Hepatic stellate cell (primary cell): Measurements from ENCODE around the gene PDCD10.

Experiments used
- DNase-seq: peaks from one replicate; pipeline ENCODE4 v3.0.0; 2011; ENCODE audit warnings: low spot score

PDCD10 gene

DNA sequence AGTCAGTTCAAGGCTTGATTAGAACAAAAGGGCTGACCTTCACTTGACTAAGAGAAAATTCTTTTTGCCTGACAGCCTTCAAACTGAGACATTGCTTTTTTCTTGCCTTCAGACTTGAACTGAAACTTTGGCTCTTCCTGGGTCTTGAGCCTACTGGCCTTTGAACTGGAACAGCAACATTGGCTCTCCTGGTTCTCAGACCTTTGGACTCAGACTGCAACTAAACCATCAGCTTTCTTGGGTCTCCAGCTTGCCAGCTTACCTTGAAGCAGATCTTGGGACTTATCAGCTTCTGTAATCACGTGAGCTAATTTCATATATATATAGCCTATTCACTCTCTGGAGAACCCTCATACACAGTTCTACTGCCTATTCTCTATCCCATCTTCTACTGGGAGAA is 61.5 kb downstream of the PDCD10 start:
- DNase-seq: no peak

DNA sequence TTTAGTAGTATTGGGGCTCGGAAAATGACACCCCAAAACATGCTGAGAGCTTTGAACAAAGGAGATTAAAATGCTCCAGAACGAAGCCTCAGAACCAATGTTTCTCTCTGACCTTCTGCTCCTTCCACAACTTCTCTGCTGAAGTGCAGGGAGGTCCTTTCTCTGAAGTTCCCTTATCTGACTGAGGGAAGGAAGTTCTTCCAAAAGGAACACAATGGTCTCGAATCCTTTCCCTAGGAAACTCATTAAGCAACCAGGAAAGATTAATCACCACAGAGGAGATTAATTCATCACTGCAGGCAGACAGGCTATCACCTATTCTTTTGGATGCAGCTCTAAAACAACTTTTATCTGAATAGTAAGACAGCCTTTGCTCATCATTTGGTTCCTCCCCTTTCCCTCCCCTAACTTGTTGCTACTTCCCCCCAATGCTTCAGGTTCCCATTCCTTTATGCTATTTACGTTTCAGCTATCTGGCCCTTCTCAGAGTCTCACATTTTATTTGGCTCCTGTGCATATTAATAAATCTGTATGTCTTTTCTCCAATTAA is 62.7 kb downstream of the PDCD10 start:
- no peak for DNase-seq

DNA sequence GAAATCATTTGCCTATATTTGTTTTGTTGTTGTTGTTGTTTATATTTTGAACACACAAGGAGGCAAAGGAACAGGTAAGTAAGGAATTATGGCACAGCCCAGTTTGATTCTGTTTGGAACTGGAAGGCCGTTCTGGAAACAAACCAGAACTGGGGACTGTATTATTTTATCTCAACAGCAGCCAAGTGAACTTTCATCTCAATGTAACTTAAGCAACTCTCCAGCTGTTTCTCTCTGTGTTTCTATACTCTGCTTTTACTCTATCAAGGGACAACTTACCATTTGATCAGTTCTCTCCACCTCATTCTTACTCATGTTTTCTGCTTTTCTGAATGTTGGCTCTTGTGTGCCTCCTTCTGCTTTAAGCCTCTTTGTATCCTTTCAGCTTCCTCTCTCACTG is 65.0 kb downstream of the PDCD10 start:
- DNase-seq: no peak

DNA sequence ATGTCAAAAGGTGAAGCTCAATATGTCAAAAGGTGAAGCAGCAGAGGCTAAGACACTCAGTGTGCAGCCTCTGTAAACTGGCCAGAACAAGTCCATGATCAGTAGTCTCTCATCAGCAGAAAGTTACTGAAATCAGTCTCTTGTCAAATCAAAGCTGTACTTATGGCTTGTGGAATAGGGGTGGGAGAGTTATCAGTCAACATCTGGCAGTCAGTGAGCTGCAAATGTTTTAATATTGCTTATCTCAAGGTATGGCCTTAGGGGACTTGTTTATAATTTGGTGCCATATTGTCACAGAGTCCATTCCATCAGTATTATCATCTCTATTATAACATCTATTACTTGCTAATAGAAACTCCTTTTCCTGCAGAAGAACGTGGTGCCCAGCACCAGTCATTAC is 66.0 kb downstream of the PDCD10 start:
- DNase-seq: no peak

DNA sequence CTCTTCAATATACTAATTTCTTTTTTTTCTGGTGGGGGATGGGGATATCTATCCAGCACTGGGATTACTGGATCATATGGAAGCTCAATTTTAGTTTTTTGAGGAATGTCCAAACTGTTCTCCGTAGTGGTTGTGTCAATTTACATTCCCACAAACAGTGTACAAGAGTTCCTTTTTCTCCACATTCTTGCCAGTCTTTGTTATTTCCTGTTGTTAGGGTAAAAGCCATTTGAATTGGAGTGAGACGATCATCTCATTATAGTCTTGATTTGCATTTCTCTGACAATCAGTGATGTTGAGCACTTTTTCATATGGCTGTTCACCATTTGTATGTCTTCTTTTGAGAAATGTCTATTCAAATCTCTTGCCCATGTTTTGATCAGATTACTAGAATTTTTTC is 68.1 kb downstream of the PDCD10 start:
- DNase-seq: no peak

DNA sequence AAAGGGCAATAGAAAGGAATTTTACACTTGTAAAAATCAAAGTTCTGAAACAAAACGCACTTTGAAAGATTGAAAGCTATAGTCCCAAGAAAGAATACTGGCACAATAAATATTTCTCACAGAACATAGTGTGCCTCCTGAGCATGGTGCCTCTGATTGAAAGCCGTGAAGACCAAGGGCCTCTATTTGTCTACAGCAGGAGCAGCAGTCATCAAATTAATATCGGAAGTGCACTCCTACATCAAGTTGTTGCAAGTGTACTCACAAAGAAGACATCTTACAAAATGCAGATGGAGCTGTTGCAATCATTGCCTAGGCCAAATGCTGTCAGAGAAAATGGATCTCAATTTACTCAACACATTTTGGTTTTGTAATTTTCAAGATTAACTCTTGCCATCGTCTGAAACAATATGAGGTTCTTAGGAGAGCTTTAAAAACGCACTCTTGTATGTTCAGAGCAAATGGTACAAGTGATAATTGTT is 71.7 kb downstream of the PDCD10 start:
- no peak for DNase-seq

DNA sequence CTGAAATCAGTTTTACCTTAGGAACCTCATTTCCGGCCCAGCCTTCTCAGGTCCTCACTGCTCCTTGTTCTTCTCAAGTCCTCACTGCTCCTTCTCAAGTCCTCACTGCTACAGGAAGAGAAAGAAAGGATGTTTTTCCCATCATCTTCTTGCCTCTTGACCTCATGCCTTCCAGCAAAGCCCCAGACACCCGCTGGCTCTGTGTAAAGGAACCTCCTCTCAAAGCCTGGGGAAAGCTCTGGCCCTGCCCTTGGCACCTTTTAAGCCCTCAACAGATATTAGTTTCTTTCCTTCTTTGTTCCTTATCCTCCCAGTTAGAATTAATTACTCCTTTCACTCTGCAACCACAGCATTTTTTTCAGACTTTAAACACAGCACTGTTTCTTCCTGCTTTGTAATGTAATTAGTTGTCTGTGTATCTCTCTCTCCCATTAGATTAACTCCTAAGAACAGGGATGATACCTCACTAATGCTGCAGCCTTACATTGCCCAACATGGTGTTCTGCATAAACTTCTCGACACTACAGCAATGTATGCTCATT is 76.9 kb downstream of the PDCD10 start:
- no peak for DNase-seq

DNA sequence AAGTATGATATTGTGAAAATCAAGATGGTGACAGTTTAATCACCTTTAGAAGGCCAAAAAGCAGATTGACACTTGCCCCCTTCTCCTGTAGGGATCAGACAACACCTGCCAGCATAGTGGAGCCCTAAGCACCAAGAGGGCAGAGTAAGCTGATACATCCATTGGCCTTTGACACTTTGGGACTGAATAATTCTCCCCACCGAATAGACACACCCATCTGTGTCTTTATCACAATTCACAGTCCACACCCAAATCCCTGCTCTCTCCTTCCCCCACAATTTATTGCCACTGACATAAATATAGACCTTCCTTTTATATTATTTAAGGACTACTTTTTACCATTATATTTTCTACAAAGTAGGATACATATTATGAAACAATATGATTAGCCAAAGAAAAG is 77.9 kb downstream of the PDCD10 start:
- no peak for DNase-seq

DNA sequence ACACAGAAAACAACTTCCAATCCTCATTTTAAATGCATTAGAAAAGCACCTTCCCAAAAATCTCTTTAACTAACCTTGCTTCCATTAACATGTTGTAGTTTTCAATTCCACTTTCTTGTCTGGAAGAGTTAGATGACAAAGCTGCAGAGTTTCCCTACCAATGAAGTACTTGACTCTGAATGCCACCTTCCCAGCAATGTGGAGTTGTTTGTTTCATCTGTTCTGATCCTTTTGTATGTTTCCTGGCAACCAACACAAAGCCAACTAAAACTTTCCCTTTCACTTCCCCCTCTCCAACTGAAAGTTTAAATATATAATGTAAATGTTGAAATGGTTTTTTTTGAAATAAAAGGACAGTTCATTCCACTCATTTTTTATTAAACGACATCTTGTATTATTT is 80.9 kb downstream of the PDCD10 start, which contains the start of gene WDR49:
WDR49 (minus strand) TSS at position 183 of the 400 bp plus-strand sequence. CDS start 517 bp downstream, outside the sequence.
- DNase-seq: no peak

DNA sequence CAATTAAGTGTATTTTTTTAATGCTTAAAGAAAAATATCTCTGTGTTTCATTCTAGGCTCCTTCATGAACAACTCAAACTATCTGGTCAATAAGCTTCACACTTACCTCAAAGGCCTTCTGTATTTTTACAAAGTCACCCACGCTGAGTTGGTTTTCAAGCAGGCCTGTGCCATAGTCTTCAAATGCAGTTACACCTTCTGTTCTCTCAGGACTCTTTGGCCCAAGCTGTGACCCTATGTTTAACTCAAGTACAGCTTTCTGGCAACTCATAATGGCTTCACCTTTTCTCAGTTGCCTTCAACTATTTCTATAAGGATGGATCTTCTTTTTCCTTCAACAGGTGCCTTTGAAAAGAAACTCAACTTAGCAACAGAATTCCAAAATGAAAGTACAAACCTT is 81.5 kb downstream of the PDCD10 start:
- DNase-seq: no peak

DNA sequence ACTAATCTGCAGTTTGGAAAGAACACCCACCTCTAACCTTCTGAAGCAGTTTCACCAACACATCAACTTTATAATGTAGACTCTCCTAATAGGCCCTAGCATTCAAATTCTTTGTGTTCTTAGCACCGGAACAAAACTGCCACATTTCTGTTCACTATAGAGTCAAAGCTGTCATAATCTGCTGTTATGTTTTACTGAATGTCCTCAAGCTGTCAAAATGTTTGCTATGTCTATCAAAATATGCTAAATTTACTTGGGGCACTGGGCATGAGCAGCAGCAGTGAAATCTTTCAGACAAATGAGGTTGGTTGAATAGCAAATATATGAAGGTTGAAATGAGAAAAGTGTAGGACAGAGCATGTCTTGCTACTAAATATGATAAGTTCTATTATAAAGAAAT is 82.9 kb downstream of the PDCD10 start:
- no peak for DNase-seq

DNA sequence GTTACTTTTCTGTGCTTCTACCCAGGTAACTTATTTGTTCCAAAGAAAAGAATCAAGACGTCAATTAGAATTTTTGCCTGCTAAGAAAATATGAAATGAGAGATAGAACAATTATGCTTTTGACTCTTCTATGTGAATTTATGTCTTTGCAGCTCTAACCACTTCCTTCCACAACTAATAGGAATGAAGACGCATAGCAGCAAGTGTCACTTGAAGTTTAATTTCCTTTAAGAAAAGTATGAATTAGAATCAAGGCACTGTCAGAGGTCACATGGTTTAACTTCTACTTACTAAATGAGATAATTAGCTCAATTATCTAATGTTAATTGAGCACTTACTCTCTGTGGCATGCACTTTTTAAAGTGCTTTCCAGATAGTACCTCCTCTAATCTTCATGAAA is 84.2 kb downstream of the PDCD10 start:
- DNase-seq: no peak

DNA sequence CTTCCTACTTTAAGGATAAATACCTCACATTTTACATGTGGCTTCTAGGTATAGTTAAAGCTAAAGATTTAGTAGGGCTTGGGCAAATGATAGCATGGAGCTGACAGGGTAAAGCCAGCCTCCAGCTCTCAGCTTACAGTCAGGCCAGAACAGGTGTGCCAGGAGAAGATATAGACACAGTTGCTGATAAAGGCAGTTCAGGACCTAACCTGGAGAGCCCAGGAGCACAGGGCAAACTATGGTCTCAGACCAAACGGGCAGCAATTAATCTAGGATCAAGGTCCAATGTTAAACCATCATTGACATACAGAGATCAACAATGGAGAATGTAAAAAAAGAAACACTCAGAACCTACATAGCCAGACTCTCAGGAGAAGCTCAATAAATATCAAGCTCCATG is 84.9 kb downstream of the PDCD10 start:
- DNase-seq: no peak

DNA sequence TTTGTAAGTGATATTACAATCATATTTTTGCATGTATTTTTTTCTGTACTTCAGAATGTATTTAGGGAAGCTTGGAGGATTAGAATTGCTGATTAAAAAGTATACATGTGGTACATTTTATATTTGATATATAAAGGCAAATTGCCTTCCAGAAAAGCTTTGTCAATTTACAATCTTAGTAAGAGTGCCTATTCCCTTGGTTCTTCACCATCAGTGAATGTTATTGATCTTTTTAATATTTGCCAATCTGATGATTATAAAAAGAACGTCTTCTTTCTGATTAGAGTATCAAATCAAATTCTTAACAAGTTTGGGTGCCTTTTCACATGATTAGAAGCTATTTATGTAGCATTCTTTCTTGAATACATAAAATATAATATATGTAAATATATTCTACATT is 90.1 kb downstream of the PDCD10 start:
- DNase-seq: no peak
